Measurements from ENCODE around the gene STAT5A. TPM values are rescaled to one million over a fixed set of nuclear protein-coding genes. Genes with fewer than 3 reads are reported as not detected.

STAT5A gene
- total RNA-seq, 1 experiment from 2014 or later = 3.4 TPM

DNA sequence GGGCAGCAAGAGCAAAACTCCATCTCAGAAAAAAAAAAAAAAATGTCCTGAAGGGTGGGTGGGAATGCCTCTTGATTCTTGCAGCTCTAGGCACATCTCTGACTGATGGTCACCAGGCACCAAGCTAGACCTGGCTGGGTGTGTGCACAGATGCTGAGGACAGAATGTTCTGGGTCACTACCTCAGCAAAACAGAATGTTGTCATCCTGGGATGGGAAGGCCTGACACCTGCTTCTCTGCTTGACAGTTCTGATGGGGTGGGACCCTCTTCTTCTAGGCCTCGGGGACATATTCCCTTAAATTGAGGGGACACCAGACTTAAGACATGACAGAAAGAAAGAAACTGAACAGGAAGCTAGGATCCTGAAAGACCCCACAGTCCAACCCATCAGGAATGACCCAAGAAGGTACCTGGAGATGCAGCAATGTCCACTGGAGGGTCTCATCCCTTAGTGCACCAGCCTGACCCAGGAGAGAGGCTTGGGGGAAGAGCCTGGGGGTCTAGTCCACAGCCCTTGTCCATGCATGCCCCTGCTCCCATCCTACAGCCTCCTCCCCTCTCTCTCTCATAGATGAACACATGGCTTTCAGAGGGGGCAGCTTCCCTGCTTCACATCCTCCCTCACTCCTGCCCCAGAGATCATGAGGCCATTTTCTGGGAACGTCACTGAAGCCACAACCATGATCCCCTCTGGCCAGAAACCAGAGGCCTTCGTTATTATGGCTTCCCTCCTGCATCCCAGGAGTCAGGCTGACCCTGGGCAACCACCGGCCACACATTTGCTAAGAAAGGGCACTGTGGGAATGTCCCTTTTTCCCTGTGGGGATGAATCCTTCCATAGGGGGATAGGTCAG is 8.3 kb upstream of the STAT5A start:
- no peaks in the 10 kb centered on the region for H4K20me1 ChIP-seq (ENCODE audit: insufficient read depth)
- no peak overlapping the region for H3K27ac ChIP-seq
- H3K27me3 ChIP-seq (ENCODE audit: insufficient read depth, low read depth) = no peaks in the 10 kb centered on the region
- CTCF ChIA-PET = no interaction called here
- peaks cover 4% of the 10 kb centered on the region; the same call in 1 of the 2 replicates for H3F3A ChIP-seq (ENCODE audit: insufficient read depth, low read depth)
- no peaks in the 10 kb centered on the region for H3K9me2 ChIP-seq (ENCODE audit: insufficient read depth)
- H3K4me2 ChIP-seq = no peak overlapping the region
- H3K4me3 ChIP-seq = no peak overlapping the region
- BruUV-seq (replicated peaks) = no TSS peak
- POLR2A ChIA-PET (ENCODE audit: unreplicated experiment) = no interaction called here
- no peaks in the 10 kb centered on the region for H3K9me3 ChIP-seq (ENCODE audit: insufficient read depth, low read depth)
- peaks cover 9% of the 10 kb centered on the region for H3K79me2 ChIP-seq (ENCODE audit: low read depth)
- H2AFZ ChIP-seq = no peak overlapping the region
- DNase-seq = no peak
- TF ChIP-seq, protein P1, sequence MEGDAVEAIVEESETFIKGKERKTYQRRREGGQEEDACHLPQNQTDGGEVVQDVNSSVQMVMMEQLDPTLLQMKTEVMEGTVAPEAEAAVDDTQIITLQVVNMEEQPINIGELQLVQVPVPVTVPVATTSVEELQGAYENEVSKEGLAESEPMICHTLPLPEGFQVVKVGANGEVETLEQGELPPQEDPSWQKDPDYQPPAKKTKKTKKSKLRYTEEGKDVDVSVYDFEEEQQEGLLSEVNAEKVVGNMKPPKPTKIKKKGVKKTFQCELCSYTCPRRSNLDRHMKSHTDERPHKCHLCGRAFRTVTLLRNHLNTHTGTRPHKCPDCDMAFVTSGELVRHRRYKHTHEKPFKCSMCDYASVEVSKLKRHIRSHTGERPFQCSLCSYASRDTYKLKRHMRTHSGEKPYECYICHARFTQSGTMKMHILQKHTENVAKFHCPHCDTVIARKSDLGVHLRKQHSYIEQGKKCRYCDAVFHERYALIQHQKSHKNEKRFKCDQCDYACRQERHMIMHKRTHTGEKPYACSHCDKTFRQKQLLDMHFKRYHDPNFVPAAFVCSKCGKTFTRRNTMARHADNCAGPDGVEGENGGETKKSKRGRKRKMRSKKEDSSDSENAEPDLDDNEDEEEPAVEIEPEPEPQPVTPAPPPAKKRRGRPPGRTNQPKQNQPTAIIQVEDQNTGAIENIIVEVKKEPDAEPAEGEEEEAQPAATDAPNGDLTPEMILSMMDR (conservative IDR thresholded peaks at IDR 0.05) = no peak
- no peak for TF ChIP-seq EZH2 (IDR thresholded peaks at IDR 0.05; ENCODE audit: low read depth)
- H3K4me1 ChIP-seq (replicated peaks; ENCODE audit: insufficient read depth) = peaks cover 9% of the 10 kb centered on the region
- intact Hi-C loops (cut with micrococcal nuclease; ENCODE audit: unreplicated experiment) = no loop called here
- H3K36me3 ChIP-seq (ENCODE audit: low read depth) = no peaks in the 10 kb centered on the region

DNA sequence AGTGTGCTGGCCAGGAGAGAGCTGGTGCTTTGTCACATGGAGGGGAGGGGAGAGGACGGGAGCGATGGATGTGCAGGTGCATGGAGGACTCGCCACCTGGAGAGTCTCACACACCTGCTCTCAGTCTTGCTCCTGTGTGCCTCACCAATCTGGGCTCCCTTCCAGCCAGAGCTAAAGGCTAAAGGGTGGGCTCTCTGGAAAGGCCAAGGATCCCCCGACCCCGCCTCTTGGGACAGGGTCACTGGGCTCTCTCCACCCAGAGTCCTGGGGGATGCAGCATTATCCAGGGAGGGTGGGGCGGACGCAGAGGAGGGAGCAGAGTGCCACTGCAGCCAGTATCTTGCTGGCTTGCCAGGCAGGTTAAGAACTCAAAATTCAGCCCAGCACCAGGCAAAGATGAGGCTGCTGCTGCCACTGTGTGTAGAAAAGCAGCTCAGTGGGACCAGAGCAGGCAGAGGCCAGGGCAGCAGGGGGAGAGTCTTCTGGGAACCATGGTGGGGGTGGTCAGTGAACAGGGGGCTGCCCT is 6.7 kb upstream of the STAT5A start:
- CTCF ChIA-PET = interaction anchor here (0.7 kb wide), 1 partner anchor 41 kb away, joined by 3 read pairs; no protein-coding TSS in a partner anchor
- BruUV-seq (replicated peaks) = no TSS peak
- Histone ChIP-seq H3K9me3 (ENCODE audit: insufficient read depth, low read depth) (no peaks in the 10 kb centered on the region), H3K27ac (no peak overlapping the region), H3K4me2 (no peak overlapping the region), H3K9me2 (ENCODE audit: insufficient read depth) (no peaks in the 10 kb centered on the region), H2AFZ (no peak overlapping the region), H4K20me1 (ENCODE audit: insufficient read depth) (no peaks in the 10 kb centered on the region), H3K27me3 (ENCODE audit: insufficient read depth, low read depth) (peaks cover under 1% of the 10 kb centered on the region; the same call in 1 of the 2 replicates), H3K36me3 (ENCODE audit: low read depth) (no peaks in the 10 kb centered on the region), H3F3A (ENCODE audit: insufficient read depth, low read depth) (peaks cover 3% of the 10 kb centered on the region; the same call in 1 of the 2 replicates), H3K4me3 (no peak overlapping the region), H3K79me2 (ENCODE audit: low read depth) (no peaks in the 10 kb centered on the region), H3K4me1 (replicated peaks; ENCODE audit: insufficient read depth) (peaks cover 4% of the 10 kb centered on the region; the same call in 1 of the 2 replicates)
- TF ChIP-seq, protein P1 (conservative IDR thresholded peaks at IDR 0.05) = no peak
- no peak for TF ChIP-seq EZH2 (IDR thresholded peaks at IDR 0.05; ENCODE audit: low read depth)
- POLR2A ChIA-PET (ENCODE audit: unreplicated experiment) = interaction anchor here (0.7 kb wide), 1 partner anchor 583 kb away, joined by 3 read pairs; no protein-coding TSS in a partner anchor
- intact Hi-C loops (cut with micrococcal nuclease; ENCODE audit: unreplicated experiment) = no loop called here
- DNase-seq = no peak

DNA sequence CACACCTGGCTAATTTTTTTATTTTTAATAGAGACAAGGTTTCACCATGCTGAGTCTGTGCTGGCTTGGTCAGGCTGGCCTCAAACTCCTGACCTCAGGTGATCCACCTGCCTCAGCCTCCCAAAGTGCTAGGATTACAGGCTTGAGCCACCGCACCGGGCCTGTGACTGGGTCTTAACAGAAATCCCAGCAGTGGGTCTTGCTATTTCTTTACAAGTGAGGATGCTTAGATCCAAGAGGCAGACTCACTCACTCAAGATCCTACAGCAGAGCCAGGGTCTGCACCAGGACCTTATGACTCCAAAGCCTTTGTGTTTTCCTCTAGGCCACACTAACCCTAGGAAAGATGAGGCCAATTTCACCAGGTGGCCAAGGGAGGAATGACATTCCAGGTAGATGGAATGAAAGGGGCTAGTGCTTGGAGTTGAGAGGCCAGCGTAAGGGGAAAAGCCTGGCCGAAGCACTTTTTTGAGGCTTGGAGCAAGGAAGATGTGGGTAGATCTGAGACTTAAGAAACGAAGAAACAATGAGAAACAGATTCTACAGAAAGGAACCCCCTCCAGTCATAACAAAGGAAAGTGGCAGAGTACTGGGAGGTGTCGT is 5.7 kb upstream of the STAT5A start:
- Histone ChIP-seq H3K4me2 (no peak overlapping the region), H3K27me3 (ENCODE audit: insufficient read depth, low read depth) (peaks cover 10% of the 10 kb centered on the region), H2AFZ (no peak overlapping the region), H3K27ac (no peak overlapping the region), H3K4me1 (replicated peaks; ENCODE audit: insufficient read depth) (no peaks in the 10 kb centered on the region), H3F3A (ENCODE audit: insufficient read depth, low read depth) (no peaks in the 10 kb centered on the region), H3K9me2 (ENCODE audit: insufficient read depth) (no peaks in the 10 kb centered on the region), H3K9me3 (ENCODE audit: insufficient read depth, low read depth) (no peaks in the 10 kb centered on the region), H3K36me3 (ENCODE audit: low read depth) (no peaks in the 10 kb centered on the region), H3K79me2 (ENCODE audit: low read depth) (no peaks in the 10 kb centered on the region), H3K4me3 (no peak overlapping the region), H4K20me1 (ENCODE audit: insufficient read depth) (no peaks in the 10 kb centered on the region)
- CTCF ChIA-PET = interaction anchor here (0.7 kb wide), 1 partner anchor 42 kb away, joined by 3 read pairs; no protein-coding TSS in a partner anchor
- intact Hi-C loops (cut with micrococcal nuclease; ENCODE audit: unreplicated experiment) = no loop called here
- TF ChIP-seq, protein P1 (conservative IDR thresholded peaks at IDR 0.05) = no peak
- TF ChIP-seq EZH2 (IDR thresholded peaks at IDR 0.05; ENCODE audit: low read depth) = no peak
- DNase-seq = no peak
- no TSS peak for BruUV-seq (replicated peaks)
- POLR2A ChIA-PET (ENCODE audit: unreplicated experiment) = interaction anchor here (0.7 kb wide), 1 partner anchor 584 kb away, joined by 3 read pairs; no protein-coding TSS in a partner anchor

All from PC-9 (cell line).